GM12878 (cell line): ENCODE results near the gene ISLR. TPM values are rescaled to one million over a fixed set of nuclear protein-coding genes. Genes with fewer than 3 reads are reported as not detected.

Experiments
- ATAC-seq: fragments of 200-7000 bp; cut with Tn5 transposase; 3 replicates; pipeline ENCODE4 v1.9.1; 2020; ENCODE audit warnings: mild to moderate bottlenecking, moderate library complexity
- BruUV-seq: library from RNA; stranded (reverse); fragments of 400-500 nt; replicated peaks from 2 replicates; lab custom pipeline; 2021; lab: Mats Ljungman, UMichigan
- CTCF ChIA-PET: fragments of 300-600 bp; sonication (Branson Sonifier 250); formaldehyde crosslinking; extraction: SDS; loops from one replicate; lab custom pipeline; 2021; ENCODE audit warnings: inconsistent platforms; lab: Yijun Ruan, JAX
- POLR2A ChIA-PET: fragments of 350-600 bp; formaldehyde crosslinking; extraction: SDS; loops from one replicate; lab custom pipeline; 2021; ENCODE audit warnings: inconsistent platforms; lab: Charles Lee
- RAD21 ChIA-PET: fragments of 300-600 bp; sonication (Branson Sonifier 250); formaldehyde crosslinking; loops from one replicate; lab custom pipeline; 2023; ENCODE audit warnings: antibody characterized with exemption; ENCODE audit not compliant: unreplicated experiment; lab: Charles Lee
- SMC1A ChIA-PET: fragments of 300-600 bp; sonication (Branson Sonifier 250); formaldehyde crosslinking; loops from one replicate; lab custom pipeline; 2023; ENCODE audit not compliant: unreplicated experiment, uncharacterized antibody; lab: Charles Lee
- DNase-seq: peaks from one replicate; pipeline ENCODE4 v3.0.0-alpha.2; 2011; ENCODE audit warnings: low read depth, low spot score
- FAIRE-seq: peaks from 3 replicates; lab custom pipeline; 2011; peaks lifted over from hg19 to GRCh38; lab: Jason Lieb, UNC
- H2AFZ ChIP-seq: 2 replicates; pipeline ENCODE4 v1.6.0; 2011; ENCODE audit warnings: low read depth, low read length, control low read depth; ENCODE audit not compliant: control insufficient read depth
- H3K27ac ChIP-seq: 2 replicates; pipeline ENCODE4 v1.5.1; 2011; ENCODE audit warnings: control low read depth; ENCODE audit not compliant: control insufficient read depth, insufficient read depth
- H3K27me3 ChIP-seq, 2 experiments: replicated peaks in 1 of 2; 2 replicates each; pipeline versions ENCODE4 v1.6.0 to v1.6.1; 2011; ENCODE audit warnings: low read length in 1 of 2; ENCODE audit not compliant: control insufficient read depth in 2 of 2, insufficient read depth in 2 of 2
- H3K36me3 ChIP-seq, 2 experiments: 2 replicates each; pipeline ENCODE4 v1.5.1; 2011; ENCODE audit warnings: low read length in 1 of 2; ENCODE audit not compliant: control insufficient read depth in 2 of 2, insufficient read depth in 2 of 2
- H3K4me1 ChIP-seq: 2 replicates; pipeline ENCODE4 v1.6.1; 2011; ENCODE audit warnings: mild to moderate bottlenecking, low read length, moderate library complexity, mixed read lengths; ENCODE audit not compliant: control insufficient read depth, insufficient read depth
- H3K4me2 ChIP-seq: 2 replicates; pipeline ENCODE4 v1.6.0; 2011; ENCODE audit warnings: control low read depth; ENCODE audit not compliant: control insufficient read depth, insufficient read depth
- H3K4me3 ChIP-seq: fragments of 200-600 bp; sonication (generic); 2 replicates; pipeline ENCODE4 v1.5.1; 2016
- H3K79me2 ChIP-seq: 2 replicates; pipeline ENCODE4 v1.6.0; 2011; ENCODE audit warnings: low read length; ENCODE audit not compliant: control insufficient read depth, insufficient read depth
- H3K9ac ChIP-seq: 2 replicates; pipeline ENCODE4 v1.8.0; 2011; ENCODE audit warnings: low read length, control low read depth, mixed read lengths; ENCODE audit not compliant: control insufficient read depth, insufficient read depth
- H3K9me3 ChIP-seq: replicated peaks from 3 replicates; pipeline ENCODE4 v1.5.1; 2011; ENCODE audit warnings: mild to moderate bottlenecking, low read length; ENCODE audit not compliant: control insufficient read depth, insufficient read depth
- H4K20me1 ChIP-seq: 2 replicates; pipeline ENCODE4 v1.6.0; 2011; ENCODE audit not compliant: control insufficient read depth, insufficient read depth
- E2F4 ChIP-seq: IDR thresholded peaks from 2 replicates; pipeline ENCODE4 v1.6.1; 2012; ENCODE audit warnings: low read depth, low read length, improper control_type of control experiment
- ETV6 ChIP-seq, 2 experiments: fragments of 450-650 bp in 1 of 2; IDR thresholded peaks in 1 of 2; conservative IDR thresholded peaks in 1 of 2; 2 replicates each; pipeline ENCODE4 v1.6.1; 2014; ENCODE audit warnings: antibody characterized with exemption in 1 of 2, borderline replicate concordance in 1 of 2, low read depth in 1 of 2, mild to moderate bottlenecking in 1 of 2, moderate library complexity in 1 of 2
- KDM1A ChIP-seq: fragments of 200-600 bp; sonication (generic); IDR thresholded peaks from 2 replicates; pipeline ENCODE4 v1.6.1; 2016; ENCODE audit warnings: borderline replicate concordance
- NBN ChIP-seq: fragments of 450-650 bp; IDR thresholded peaks from 2 replicates; pipeline ENCODE4 v1.6.1; 2016
- RUNX3 ChIP-seq: IDR thresholded peaks from 2 replicates; pipeline ENCODE4 v1.6.1; 2012; ENCODE audit warnings: low read length, inconsistent platforms
- SIX5 ChIP-seq: IDR thresholded peaks from 2 replicates; pipeline ENCODE4 v1.6.1; 2011; ENCODE audit warnings: mild to moderate bottlenecking, low read depth, low read length, moderate library complexity; ENCODE audit not compliant: severe bottlenecking
- SMC3 ChIP-seq: IDR thresholded peaks from 2 replicates; pipeline ENCODE4 v1.6.1; 2011; ENCODE audit warnings: low read length, improper control_type of control experiment, borderline replicate concordance
- STAT3 ChIP-seq: IDR thresholded peaks from 2 replicates; pipeline ENCODE4 v1.6.1; 2011; ENCODE audit warnings: low read depth, low read length, improper control_type of control experiment
- WGBS: methylation state at CpG from one replicate; pipeline ENCODE4 v1.1.6; 2016; ENCODE audit warnings: low lambda C conversion rate; ENCODE audit not compliant: insufficient replicate concordance, insufficient coverage; ENCODE audit errors: missing lambda C conversion rate; 5-methylcytosine and 5-hydroxymethylcytosine counted together
- in situ Hi-C: fragments of 300-500 bp; cut with MboI; formaldehyde crosslinking; loops from 9 replicates; pipeline ENCODE4 v1.14.3; 2018; ENCODE audit warnings: mixed read lengths
- intact Hi-C: fragments of 100-400 bp; cut with micrococcal nuclease; formaldehyde crosslinking; loops from one replicate; pipeline ENCODE4 v1.14.2; 2022; ENCODE audit not compliant: unreplicated experiment
- polyA plus RNA-seq, 11 experiments: library from polyadenylated mRNA; depleted of rRNA in 4 of 11; unstranded in 6 of 11; stranded (reverse) in 5 of 11; fragments of >200 nt; fragmentation: Nextera tagmentation in 4 of 11; fragmentation: Illumina TruSeq in 1 of 11; extraction: Ambion mirVana in 4 of 11; extraction: Trizol in 1 of 11; gene quantifications; 1 replicate in 1 of 11; 2 replicates in 10 of 11; pipeline versions ENCODE4 v1.2.1 to v1.2.3, GENCODE V29; 2011 to 2016; ENCODE audit warnings: inconsistent platforms in 2 of 11, missing spikeins in 2 of 11, low read depth in 1 of 11
- total RNA-seq, 4 experiments: library from RNA; depleted of rRNA in 3 of 4; stranded (reverse); fragments of >200 nt in 3 of 4; fragmentation: Illumina TruSeq in 1 of 4; extraction: Trizol in 1 of 4; gene quantifications; 2 replicates each; pipeline versions ENCODE4 v1.2.1 to v1.2.3, GENCODE V29; 2013 to 2021
- TF ChIP-seq, protein P1 (sequence below): IDR thresholded peaks from 2 replicates; pipeline ENCODE4 v1.6.1; 2012; ENCODE audit warnings: improper control_type of control experiment, low read depth, low read length; ENCODE audit not compliant: insufficient replicate concordance

ISLR gene
- total and polyA plus RNA-seq, 10 of the 15 experiments (the other 5 are each of a cell fraction or from before 2014, with no cell fraction given) = 0.03 to 1.8 (median 0.54) TPM

DNA sequence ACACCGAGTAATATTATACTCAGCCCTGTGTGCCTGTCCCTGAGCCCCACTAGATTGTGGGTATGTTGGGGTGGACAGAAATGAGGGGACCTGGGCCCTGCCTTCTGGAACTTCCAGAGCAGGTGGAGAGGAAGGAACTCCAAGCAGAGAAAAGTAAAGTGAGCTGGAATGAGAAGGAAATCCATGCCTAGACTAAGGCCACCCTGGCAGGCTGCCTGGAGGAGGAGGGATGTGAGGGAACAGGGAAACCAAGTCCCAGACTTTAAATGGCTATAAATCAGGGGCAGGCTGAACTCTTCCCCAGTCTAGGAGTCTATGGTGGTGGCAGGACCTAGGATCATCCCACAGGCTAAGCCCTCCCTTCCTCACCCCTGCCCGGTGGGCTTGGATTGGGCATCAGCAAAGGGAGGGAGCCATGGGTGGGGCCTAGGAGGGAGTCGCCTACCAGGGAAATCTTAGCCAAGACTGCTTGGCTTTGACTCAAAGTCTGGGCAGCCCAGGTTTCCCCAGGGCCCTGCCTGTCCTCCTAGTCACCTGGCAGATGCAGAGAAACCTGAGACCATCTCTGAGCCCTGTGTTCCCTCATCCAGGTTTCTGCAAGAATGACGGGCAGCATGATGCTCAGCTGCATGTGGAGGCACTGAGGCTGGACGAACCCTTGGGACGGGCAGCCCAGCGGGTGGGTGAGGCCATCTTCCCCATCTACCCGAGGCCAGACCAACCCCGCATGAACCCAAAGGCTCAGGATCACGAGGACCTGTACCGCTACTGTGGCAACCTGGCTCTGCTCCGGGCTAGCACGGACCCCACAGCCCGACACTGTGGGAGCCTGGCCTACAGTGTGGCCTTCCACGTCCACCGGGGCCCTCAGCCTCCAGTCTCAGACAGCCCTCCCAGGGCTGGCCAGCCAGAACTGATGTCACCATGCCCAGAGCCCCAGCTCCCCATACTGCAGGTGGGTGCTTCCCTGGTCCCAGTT is 44.7 kb downstream of the ISLR start:
- in situ Hi-C loops (no loop called here), intact Hi-C loops (no loop called here)
- no peak overlapping the region for H3K4me3 ChIP-seq
- no peaks in the 10 kb centered on the region for H3K79me2 ChIP-seq
- ATAC-seq = no peak
- peaks cover 0 to 8% of the 10 kb centered on the region in 2 experiments; a peak in 2 of 4 replicates for H3K27me3 ChIP-seq
- FAIRE-seq = no peak
- ChIA-PET RAD21 (no interaction called here), CTCF (interaction anchor here (0.5 kb wide), 1 partner anchor 50 kb away, joined by 4 read pairs; no protein-coding TSS in a partner anchor)
- H3K4me2 ChIP-seq = no peak overlapping the region
- H2AFZ ChIP-seq = no peak overlapping the region
- BruUV-seq = no TSS peak
- H4K20me1 ChIP-seq = no peaks in the 10 kb centered on the region
- 57% methylated on average over 16 of the region's 16 CpGs for WGBS
- TF ChIP-seq NBN (no peak), SMC3 (no peak), ETV6 (conservative IDR thresholded peaks at IDR 0.05 in 1 of 2, IDR thresholded peaks at IDR 0.05 in 1 of 2; ENCODE audit: borderline replicate concordance in 1 of 2, low read depth in 1 of 2) (no peak), SIX5 (no peak), KDM1A (no peak), STAT3 (no peak), RUNX3 (no peak), E2F4 (no peak)
- TF ChIP-seq, protein P1, sequence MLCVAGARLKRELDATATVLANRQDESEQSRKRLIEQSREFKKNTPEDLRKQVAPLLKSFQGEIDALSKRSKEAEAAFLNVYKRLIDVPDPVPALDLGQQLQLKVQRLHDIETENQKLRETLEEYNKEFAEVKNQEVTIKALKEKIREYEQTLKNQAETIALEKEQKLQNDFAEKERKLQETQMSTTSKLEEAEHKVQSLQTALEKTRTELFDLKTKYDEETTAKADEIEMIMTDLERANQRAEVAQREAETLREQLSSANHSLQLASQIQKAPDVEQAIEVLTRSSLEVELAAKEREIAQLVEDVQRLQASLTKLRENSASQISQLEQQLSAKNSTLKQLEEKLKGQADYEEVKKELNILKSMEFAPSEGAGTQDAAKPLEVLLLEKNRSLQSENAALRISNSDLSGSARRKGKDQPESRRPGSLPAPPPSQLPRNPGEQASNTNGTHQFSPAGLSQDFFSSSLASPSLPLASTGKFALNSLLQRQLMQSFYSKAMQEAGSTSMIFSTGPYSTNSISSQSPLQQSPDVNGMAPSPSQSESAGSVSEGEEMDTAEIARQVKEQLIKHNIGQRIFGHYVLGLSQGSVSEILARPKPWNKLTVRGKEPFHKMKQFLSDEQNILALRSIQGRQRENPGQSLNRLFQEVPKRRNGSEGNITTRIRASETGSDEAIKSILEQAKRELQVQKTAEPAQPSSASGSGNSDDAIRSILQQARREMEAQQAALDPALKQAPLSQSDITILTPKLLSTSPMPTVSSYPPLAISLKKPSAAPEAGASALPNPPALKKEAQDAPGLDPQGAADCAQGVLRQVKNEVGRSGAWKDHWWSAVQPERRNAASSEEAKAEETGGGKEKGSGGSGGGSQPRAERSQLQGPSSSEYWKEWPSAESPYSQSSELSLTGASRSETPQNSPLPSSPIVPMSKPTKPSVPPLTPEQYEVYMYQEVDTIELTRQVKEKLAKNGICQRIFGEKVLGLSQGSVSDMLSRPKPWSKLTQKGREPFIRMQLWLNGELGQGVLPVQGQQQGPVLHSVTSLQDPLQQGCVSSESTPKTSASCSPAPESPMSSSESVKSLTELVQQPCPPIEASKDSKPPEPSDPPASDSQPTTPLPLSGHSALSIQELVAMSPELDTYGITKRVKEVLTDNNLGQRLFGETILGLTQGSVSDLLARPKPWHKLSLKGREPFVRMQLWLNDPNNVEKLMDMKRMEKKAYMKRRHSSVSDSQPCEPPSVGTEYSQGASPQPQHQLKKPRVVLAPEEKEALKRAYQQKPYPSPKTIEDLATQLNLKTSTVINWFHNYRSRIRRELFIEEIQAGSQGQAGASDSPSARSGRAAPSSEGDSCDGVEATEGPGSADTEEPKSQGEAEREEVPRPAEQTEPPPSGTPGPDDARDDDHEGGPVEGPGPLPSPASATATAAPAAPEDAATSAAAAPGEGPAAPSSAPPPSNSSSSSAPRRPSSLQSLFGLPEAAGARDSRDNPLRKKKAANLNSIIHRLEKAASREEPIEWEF = no peak
- TF ChIP-seq, all 136 proteins: peak for 0
- Histone ChIP-seq H3K9ac (no peak overlapping the region), H3K27ac (no peak overlapping the region), H3K36me3 (no peaks in the 10 kb centered on the region), H3K9me3 (no peaks in the 10 kb centered on the region), H3K4me1 (peaks cover 16% of the 10 kb centered on the region)
- no peak for DNase-seq
- SMC1A ChIA-PET = no interaction called here
- POLR2A ChIA-PET = interaction anchor here (0.6 kb wide), 1 partner anchor 764 kb away, joined by 4 read pairs; no protein-coding TSS in a partner anchor
